ELR (cell line): ENCODE data around the gene MRGPRE.
"Not testable (repeated sequence)": the region's sequence is repeated elsewhere in the genome, so short reads cannot be mapped to it uniquely, and the experiment has no call there.

ENCODE experiments used
- DNase-seq: peaks from one replicate; pipeline ENCODE4 v3.0.0-alpha.2; 2015; ENCODE audit warnings: low read depth

MRGPRE gene, protein sequence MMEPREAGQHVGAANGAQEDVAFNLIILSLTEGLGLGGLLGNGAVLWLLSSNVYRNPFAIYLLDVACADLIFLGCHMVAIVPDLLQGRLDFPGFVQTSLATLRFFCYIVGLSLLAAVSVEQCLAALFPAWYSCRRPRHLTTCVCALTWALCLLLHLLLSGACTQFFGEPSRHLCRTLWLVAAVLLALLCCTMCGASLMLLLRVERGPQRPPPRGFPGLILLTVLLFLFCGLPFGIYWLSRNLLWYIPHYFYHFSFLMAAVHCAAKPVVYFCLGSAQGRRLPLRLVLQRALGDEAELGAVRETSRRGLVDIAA

DNA sequence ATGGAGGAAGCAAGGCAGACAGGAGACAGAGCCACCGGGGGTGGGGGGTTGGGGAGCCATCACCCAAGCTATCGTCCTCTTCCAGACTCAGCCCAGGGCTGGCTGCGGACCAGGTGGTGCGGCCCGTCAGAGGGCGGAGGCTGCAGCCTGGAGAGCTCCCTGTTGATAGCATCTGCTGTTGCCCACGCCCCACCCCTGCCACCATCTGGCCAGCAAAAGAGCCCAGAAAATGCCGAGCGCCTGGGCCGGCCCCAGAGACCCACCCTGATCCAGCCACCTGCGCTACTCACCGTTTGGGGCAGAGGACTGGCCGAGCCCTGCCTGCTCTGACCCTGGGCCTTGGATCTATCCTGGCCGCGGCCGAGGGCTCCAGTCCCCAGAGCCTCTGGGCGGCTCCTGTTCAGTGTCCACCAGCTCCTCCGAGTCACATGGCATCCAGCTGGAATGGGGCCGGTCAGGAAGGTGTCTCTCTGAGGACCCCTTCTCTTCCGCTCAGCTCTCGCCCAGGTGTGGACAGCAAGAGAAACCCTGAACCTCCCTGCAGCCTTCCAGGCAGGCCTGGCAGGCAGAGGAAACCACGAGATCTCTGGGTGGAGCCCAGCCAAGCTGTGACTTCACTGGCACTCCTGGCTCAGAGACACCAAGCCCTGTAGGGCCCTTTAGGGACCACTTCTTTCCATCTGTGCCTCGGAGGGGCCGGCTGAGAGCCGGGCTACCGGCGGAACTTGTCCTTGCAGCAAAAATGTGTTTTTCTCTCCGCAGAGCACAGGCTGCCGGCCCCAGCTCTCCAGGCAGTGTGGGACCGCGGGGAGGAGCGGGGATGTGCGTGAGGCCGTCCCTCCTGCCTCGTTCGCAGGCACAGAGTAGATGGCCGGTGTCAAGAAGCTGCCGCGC lies at the start of gene MRGPRE:
MRGPRE (minus strand) TSS at position 567 of the 894 bp plus-strand sequence. CDS start 3,618 bp downstream, outside the sequence.
- no peak for DNase-seq

DNA sequence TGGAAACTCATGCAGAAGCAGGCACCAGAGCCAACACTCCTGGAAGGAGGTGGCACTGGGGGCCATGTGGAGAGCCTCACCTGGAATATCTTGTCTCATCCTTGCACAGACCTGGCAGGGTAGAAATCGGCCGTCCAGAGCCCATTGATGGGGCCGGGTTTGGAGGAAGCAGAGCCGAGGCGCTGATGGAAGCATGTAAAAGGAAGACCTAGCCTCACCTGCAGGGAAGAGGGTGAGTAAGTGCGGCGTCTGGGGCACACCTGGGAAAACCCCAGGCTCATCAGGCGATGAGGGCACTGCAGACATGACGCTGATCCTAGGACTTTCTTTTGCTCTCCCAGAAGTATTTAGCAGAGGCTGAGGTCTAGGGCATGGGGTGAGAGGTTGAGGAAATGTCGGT lies 48.9 kb upstream of the MRGPRE start:
- not testable (repeated sequence) for DNase-seq

DNA sequence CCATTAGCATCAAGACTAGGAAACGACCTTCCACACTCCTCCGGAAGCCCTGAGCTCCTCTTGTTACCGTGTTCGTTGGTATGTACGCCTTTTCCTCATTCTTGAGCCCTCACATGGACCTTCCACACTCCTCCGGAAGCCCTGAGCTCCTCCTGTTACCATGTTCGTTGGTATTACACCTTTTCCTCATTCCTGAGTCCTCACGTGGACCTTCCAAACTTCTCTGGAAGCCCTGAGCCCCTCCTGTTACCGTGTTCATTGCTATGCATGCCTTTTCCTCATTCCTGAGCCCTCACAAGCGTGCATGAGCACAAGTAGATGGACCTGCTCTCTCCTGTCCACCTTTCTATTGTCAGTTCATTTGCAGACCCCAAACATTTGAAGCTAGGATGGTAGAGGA lies 48.4 kb upstream of the MRGPRE start:
- not testable (repeated sequence) for DNase-seq

DNA sequence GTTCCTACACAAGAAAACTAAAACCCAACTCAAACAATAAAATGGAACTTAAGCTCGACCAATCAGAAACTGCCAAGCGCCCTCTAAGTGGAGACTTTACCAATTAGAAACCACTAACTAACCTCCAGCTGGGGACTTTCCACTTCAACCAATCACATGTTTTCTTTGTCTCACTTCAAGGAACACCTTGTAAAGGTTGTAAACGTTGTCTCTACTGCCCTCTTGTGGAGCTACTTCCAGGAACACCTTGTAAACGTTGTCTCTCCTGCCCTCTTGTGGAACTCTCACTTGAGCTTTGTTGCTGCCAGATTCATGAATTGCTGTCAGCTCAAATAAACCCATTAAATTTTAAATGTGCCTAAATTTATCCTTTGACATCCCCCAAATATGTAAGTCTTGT lies 46.7 kb upstream of the MRGPRE start:
- not testable (repeated sequence) for DNase-seq

DNA sequence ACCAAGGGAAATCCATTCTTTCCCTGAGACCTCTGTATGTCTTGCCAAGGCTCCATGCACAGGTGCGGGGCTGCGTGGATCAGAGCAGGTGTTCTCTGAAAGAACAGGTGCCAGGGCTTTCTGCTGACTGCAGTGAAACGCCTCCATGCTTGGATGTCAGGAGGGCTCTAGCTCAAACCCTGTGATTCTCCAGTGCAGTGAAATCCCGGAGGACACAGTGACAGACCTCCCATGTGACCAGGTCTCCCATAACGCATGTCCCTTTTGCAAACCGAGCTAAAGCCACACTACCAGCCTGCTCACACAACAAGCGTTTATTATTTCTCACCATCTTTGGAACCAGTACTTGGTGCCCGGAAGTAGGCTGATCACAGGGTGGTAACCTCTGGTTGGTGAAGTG lies 41.4 kb upstream of the MRGPRE start:
- DNase-seq: not testable (repeated sequence)

DNA sequence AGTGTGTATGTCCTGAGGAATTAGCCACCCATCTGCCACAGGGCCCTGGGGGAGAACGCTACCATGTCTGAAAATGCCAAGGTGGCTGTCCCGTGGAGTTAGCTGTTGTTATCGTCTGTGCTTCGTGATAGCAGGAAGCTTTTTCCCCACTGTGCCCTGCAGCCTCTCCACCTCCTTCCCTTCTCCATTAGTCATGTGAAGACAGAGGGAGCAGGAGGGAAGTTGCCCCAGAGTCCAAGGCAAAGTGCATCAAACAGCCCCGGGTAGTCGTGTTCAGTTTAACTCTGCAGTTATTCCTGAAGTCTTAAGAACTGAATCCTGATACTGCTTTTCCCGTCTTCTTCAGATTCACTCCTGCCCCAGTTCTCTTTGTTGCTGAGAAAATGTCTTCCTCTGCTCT lies 30.3 kb upstream of the MRGPRE start:
- DNase-seq: not testable (repeated sequence)

DNA sequence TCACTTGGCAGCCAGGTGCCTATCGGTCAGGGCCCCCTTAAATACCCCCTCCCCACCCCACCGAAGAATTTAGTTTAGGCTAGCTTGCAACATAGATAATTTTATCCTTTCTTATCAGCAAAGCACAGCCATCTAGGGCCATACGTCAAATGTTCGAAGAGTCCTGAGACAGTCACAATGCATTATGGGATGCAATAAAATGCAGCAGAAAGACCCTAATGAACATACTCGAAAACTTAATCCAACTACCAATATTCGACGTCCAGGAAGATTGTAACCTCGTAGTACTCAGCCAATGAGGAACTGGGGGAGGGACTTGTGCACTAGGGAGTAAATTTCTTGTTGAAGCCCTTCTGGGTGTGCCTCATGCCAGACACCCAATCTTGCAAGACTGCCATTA lies 29.6 kb upstream of the MRGPRE start:
- DNase-seq: not testable (repeated sequence)

DNA sequence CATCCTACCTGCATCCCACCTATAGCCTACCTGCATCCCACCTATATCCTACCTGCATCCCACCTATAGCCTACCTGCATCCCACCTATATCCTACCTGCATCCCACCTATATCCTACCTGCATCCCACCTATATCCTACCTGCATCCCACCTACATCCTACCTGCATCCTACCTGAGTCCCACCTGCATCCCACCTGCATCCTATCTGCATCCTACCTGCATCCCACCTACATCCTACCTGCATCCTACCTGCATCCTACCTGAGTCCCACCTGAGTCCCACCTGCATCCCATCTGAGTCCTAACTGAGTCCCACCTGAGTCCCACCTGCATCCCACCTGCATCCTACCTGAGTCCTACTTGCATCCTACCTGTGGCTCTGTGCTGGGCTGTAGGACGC lies 25.3 kb upstream of the MRGPRE start:
- not testable (repeated sequence) for DNase-seq

DNA sequence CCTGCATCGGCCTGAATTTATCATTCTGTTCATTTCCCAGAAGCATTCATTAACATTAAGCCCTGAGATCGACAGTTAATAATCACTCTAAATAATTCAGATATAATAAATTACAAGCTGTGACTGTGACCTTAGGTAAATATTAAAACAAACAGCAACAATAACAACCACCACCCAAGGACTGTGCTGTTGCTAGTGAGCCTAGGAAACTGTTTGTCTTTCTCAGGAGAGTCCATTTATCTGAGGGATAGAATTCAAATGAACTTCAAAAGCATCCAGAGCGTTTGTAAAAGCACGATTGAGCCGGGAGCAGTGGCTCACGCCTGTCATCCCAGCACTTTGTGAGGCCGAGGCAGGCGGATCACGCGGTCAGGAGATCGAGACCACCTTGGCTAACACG lies 23.0 kb upstream of the MRGPRE start:
- DNase-seq: not testable (repeated sequence)

DNA sequence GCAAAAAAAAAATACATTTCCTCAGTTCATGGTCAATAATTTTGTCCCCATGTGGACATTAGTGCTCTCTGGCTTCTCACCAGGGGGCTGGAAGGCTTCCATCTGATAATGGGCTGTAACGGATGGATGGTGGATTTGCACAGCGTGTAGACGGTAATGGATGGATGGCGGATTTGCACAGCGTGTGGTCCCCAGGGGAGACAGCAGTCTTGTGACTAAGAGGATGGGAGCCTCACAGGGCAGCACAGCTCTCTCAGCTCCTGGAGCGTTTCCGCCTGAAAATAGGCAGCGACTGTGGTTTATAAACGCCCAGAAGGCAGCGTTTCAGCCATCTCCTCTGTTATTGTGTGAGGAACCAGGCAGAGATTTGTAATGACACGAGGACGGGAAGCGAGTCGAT lies 22.6 kb upstream of the MRGPRE start:
- not testable (repeated sequence) for DNase-seq

DNA sequence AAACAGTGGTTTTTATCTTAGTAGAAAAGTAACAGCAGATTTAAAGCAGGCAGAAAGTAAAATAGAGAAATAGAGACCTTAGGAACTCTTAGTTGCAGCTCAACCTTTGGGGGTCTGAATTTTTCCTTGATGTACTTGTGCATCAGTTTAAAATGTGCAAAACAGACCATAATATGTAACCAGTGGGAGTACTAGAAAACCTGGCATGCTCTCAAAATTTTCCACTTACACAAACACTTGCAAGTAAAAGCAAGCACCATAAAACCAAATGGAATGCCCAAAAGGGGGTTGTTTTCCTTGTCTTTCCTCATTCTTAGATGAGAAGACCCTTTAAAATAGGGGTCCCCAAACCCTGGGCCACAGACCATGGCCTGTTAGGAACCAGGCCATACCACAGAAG lies 12.9 kb upstream of the MRGPRE start:
- DNase-seq: no peak

DNA sequence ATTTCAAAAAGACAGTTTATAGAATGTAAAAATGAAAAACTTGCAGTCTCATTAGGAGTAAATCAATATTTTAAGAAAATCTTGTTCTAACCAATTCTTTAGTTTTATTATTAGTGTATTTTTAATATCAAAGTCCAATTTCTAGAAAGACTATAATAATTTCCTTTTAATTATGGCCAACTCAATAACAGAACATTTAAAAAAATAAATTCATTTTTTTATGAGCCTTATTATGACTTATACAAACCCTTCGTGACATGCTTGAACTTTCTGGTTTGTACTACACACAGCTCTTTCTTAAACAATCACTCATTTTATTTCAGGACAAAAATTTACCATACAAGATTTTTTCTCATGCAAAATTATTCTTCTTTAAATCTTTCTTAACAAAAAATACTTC lies 11.7 kb upstream of the MRGPRE start:
- no peak for DNase-seq

DNA sequence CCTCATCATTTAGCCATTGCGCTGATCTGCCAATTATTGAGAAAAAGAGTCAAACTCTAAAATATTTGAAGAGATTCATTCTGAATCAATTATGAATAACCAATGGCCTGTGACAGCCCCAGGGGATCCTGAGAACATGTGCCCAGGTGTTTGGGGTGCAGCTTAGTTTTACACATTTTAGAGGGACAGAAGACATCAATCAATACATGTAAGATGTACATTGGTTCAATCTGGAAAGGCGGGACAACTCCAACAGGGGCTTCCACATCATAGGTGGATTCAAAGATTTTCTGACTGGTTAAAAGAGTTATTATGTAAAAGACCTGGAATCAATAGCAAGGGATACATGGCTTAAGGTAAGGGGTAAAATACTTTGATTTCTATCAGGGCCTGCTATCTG lies 4.9 kb upstream of the MRGPRE start:
- no peak for DNase-seq

DNA sequence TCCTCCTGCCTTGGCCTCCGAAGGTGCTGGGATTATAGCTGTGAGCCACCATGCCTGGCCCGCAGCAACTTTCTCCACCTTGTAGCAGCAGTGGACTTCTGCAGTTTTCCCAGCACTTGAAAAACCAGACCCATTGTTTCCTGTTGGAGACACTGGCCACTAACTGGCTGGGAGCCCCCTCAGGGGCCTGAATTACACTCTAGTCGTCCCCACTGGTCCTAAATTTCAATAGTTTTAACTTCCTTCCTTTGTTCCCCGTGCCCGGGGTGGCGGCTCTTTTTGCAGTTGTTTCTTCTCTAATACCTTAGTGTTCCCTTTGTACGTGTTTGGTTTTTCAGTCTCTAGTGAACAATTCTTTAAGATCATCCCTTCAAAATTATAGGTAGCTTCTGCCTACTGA lies 2.6 kb upstream of the MRGPRE start:
- DNase-seq: no peak

DNA sequence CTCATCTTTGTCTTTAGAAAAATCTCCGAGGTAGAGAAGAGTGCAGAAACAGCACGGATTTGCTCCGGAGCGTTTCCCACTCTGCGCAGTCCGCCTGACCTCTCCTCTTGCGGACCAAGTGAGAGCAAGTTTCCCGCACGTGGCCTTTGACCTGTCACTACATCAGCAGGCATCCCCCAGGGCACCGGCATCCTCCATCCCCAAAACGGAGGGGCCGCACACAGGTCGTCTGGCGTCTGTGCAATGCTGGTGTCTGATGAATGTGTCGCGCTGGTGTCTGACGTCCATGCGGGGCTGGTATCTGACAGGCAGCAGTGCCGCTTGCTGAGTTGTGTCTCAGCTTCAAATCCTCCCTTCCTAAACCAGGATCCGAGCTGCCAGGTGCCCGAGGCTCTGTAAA lies 739 bp upstream of the MRGPRE start:
- DNase-seq: no peak

DNA sequence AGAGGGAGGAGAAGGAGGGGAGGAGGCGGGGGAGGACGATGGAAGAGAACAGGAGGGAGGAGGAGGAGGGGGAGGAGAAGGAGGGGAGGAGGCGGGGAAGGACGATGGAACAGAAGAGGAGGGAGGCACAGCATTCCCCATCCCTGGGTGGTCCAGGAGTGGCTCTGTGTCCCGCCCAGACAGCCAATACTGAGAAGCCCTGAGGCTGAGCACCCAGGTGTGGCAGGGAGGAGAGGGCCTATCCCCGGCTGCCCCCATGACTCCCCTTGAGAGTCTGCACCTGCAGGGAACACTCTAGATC lies 717 bp downstream of the MRGPRE start:
- no peak for DNase-seq

DNA sequence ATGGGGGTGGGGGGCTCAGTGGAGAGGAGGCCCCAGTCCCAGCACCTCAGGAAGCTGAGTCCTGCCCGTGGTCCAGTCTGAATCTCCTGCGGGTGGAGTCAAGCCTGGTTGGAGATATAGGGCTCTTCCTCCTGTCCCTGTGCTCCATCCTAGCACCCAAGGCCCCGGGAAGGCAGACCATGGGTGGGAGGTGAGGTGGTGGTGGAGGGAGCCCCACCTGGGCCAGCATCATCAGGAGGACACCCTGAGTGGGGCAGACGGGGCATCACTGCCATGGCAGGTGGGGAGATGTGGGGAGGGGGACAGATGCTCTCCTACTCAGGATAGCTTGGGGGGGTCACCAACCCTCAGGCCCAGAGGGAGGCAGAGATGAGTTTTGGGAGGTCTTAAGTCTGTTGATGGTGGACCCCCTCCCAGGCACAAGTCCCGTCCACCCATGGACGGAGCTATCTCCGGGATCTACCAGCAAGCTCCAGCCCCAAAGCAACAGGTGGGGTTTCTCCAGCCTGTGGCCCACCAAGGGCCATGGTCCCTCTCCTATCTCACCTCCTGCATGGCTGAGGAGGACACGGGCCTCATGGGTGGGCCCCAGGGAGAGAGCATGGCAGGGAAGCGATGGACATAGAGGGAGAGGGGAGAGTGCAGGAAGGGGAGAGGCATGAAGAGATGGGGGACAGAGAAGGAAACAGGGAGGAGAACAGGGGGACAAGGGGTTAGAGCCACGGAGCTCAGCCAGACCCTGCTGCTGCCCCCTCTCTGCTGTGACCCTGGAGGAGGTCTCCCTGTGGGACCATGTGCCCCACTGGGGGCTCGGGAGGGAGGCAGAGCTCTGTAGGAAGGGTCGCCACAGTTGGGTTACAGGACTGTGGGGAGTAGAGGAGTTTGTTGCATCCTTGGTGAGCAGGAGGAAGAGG lies 1.3 kb downstream of the MRGPRE start:
- no peak for DNase-seq

DNA sequence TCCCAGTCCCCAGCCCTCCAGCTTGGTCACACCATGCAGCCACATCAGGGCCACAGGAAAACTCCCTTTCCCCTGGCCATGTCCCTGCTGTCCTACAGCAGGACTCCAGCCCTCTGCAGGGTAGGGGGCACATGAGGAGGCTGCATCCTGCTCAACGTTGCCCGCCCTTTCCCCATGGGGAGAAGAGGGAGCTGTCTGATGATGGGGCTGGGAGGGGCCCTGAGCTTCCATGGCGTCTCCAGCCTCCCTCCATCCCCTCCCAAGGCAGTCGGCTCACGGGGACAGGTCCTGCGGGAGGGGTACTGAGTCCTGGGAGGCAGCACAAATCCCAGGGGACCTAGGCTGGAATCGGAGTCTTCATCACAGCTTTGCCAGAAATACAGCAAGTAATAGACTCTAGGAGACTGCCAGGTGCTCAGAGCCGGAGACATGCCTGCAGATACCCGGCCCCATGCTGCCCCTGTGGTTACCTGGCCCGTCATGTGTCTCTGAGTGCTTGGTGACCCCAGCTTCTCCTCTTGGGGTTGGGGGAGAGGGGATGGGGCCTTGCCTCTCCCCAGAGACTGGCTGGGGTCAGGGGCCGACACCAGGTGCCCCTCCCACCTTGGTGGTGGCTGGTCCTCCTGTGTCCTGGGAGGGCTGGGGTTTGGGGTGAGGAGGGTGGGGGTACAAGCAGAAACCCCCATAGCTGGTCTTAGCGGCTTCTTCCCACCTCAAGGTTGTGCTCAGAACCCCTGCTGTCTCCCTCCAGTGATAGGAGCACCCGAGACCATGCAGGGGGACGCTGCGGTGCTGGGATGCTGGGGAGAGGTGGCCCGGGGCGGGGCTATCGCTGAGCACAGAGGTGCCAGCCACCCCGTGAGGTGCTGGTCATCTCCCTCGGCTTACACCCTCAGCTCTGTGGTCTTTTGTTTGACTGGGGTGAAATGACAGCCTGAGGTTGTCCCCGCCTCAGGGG lies 2.3 kb downstream of the MRGPRE start:
- no peak for DNase-seq

DNA sequence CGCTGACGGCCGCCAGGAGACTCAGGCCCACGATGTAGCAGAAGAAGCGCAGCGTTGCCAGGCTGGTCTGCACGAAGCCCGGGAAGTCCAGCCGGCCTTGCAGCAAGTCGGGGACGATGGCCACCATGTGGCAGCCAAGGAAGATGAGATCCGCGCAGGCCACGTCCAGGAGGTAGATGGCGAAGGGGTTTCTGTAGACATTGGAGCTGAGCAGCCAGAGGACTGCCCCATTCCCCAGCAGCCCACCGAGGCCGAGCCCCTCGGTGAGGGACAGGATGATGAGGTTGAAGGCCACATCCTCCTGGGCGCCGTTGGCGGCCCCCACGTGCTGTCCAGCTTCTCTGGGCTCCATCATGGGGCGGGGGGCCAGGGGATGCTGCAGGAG lies 3.8 kb downstream of the MRGPRE start:
- DNase-seq: no peak

DNA sequence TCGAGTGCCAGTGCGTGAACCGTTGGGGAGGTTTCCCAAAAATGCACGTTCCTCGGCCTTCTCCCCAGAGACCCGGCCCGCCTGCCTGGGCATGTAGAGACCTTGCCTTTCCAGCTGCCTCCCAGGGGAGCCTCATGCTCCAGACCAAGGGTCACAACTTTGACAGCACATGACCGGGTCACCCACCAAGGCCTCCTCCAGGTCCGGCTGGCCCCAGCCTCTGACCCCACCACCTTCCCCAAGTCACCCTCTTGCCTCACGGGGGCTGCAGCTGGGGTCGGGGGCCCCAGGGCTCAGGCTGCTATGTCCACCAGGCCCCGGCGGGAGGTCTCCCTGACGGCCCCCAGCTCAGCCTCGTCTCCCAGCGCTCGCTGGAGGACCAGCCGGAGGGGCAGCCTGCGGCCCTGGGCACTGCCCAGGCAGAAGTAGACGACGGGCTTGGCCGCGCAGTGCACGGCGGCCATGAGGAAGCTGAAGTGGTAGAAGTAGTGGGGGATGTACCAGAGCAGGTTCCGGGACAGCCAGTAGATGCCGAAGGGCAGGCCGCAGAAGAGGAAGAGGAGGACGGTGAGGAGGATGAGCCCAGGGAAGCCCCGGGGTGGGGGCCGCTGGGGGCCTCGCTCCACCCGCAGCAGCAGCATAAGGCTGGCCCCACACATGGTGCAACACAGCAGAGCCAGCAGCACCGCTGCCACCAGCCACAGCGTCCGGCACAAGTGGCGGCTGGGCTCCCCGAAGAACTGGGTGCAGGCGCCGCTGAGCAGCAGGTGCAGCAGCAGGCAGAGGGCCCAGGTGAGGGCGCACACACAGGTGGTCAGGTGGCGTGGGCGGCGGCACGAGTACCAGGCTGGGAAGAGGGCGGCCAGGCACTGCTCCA lies 4.4 kb downstream of the MRGPRE start:
- DNase-seq: no peak
